Adrenal gland (tissue), 5 donors: Measurements from ENCODE around the gene ROR2.

Source experiments
- POLR2A ChIP-seq, 2 donors: fragments of 450-650 bp; IDR thresholded peaks; one replicate each; pipeline ENCODE4 v1.6.1; 2017; ENCODE audit warnings: antibody characterized with exemption in 2 of 2, mild to moderate bottlenecking in 2 of 2, moderate library complexity in 1 of 2
- TF ChIP-seq, protein P1 (sequence below), 6 experiments: fragments of 450-650 bp in 4 of 6; fragments of 200-600 bp in 2 of 6; sonication (generic) in 1 of 6; IDR thresholded peaks; 1 replicate in 5 of 6; 2 replicates in 1 of 6; pipeline versions ENCODE4 v1.5.1 to v1.8.0; 2016 to 2021; ENCODE audit warnings: antibody characterized with exemption in 6 of 6, mild to moderate bottlenecking in 2 of 6, moderate library complexity in 1 of 6
- donor health status: DM: no; HTN: no; CAD: no.

DNA sequence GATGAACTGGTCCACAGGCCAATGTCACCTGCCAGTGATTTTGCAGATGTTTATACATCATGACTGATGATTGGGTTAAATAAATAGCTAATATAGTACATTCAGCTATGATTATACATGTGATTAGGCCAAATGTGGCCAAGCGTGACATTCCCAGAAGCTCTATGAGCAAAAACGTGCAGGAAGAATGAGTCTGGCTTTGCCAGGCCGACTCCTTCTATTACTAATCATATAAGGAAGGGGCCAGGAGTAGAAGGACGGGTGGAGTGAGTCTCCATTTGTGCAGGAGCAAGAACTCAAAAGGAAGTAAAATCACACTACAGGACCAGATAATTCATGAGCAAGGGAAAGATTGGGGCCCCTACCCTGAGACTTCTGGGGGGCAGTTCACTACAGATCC, 178.2 kb downstream of the ROR2 start:
- TF ChIP-seq, protein P1, sequence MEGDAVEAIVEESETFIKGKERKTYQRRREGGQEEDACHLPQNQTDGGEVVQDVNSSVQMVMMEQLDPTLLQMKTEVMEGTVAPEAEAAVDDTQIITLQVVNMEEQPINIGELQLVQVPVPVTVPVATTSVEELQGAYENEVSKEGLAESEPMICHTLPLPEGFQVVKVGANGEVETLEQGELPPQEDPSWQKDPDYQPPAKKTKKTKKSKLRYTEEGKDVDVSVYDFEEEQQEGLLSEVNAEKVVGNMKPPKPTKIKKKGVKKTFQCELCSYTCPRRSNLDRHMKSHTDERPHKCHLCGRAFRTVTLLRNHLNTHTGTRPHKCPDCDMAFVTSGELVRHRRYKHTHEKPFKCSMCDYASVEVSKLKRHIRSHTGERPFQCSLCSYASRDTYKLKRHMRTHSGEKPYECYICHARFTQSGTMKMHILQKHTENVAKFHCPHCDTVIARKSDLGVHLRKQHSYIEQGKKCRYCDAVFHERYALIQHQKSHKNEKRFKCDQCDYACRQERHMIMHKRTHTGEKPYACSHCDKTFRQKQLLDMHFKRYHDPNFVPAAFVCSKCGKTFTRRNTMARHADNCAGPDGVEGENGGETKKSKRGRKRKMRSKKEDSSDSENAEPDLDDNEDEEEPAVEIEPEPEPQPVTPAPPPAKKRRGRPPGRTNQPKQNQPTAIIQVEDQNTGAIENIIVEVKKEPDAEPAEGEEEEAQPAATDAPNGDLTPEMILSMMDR (IDR thresholded peaks at IDR 0.05) = no peak
- TF ChIP-seq POLR2A (IDR thresholded peaks at IDR 0.05) = no peak
